Thyroid gland (tissue), 4 donors: Measurements from ENCODE around the gene CLP1.

Experiments
- POLR2A ChIP-seq, 2 donors: fragments of 450-650 bp; IDR thresholded peaks; one replicate each; pipeline ENCODE4 v1.6.1; 2017; ENCODE audit warnings: antibody characterized with exemption in 2 of 2, mild to moderate bottlenecking in 2 of 2, moderate library complexity in 1 of 2
- TF ChIP-seq, protein P1 (sequence below), 6 experiments: fragments of 200-600 bp in 3 of 6; fragments of 450-650 bp in 3 of 6; sonication (generic) in 3 of 6; IDR thresholded peaks; one replicate each; pipeline ENCODE4 v1.5.1; 2016 to 2019; ENCODE audit warnings: antibody characterized with exemption in 6 of 6, mild to moderate bottlenecking in 2 of 6, inconsistent platforms in 1 of 6, moderate library complexity in 1 of 6

DNA sequence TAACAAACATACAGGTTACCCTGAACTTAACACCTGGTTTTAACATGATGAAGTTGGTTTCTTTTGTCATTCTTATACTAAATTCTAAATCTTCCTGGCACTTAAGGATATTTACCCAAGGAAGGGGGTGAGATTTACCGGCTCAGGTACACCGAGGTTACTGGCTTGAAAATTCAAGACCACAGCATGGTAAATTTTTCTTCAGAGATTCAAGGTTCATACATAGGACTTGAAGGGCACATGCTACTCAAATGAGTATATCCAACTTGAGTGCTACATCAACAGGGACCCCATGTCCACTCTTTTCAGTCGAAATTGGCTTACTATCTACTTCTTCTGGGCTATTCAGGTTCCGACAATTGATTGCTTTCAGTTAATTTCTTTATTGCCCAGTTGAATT lies 47.4 kb upstream of the CLP1 start:
- TF ChIP-seq, protein P1, sequence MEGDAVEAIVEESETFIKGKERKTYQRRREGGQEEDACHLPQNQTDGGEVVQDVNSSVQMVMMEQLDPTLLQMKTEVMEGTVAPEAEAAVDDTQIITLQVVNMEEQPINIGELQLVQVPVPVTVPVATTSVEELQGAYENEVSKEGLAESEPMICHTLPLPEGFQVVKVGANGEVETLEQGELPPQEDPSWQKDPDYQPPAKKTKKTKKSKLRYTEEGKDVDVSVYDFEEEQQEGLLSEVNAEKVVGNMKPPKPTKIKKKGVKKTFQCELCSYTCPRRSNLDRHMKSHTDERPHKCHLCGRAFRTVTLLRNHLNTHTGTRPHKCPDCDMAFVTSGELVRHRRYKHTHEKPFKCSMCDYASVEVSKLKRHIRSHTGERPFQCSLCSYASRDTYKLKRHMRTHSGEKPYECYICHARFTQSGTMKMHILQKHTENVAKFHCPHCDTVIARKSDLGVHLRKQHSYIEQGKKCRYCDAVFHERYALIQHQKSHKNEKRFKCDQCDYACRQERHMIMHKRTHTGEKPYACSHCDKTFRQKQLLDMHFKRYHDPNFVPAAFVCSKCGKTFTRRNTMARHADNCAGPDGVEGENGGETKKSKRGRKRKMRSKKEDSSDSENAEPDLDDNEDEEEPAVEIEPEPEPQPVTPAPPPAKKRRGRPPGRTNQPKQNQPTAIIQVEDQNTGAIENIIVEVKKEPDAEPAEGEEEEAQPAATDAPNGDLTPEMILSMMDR (IDR thresholded peaks at IDR 0.05), result no peak
- no peak for TF ChIP-seq POLR2A (IDR thresholded peaks at IDR 0.05)
